SK-N-SH (cell line): ENCODE measurements around the gene BORCS5. TPM values are rescaled to one million over a fixed set of nuclear protein-coding genes. Genes with fewer than 3 reads are reported as not detected.

Experiments used
- CTCF ChIA-PET: fragments of 300-600, 350-600 bp; formaldehyde crosslinking; extraction: SDS; loops from one replicate; lab custom pipeline; 2021; lab: Yijun Ruan, JAX
- POLR2A ChIA-PET: fragments of 350-600 bp; sonication (Branson Sonifier 250); formaldehyde crosslinking; extraction: SDS; loops from one replicate; lab custom pipeline; 2020; ENCODE audit warnings: antibody characterized with exemption, inconsistent platforms; lab: Yijun Ruan, JAX
- DNase-seq: peaks from one replicate; pipeline ENCODE4 v3.0.0; 2012
- H2AFZ ChIP-seq: fragments of 200-600 bp; sonication (generic); 2 replicates; pipeline ENCODE4 v1.8.1; 2016; ENCODE audit warnings: antibody characterized with exemption, mild to moderate bottlenecking, low read depth
- H3F3A ChIP-seq: fragments of 200-600 bp; sonication (generic); replicated peaks from 2 replicates; pipeline ENCODE3; 2016; ENCODE audit warnings: antibody characterized with exemption, mild to moderate bottlenecking; ENCODE audit not compliant: insufficient read depth
- H3K27ac ChIP-seq, 2 experiments: fragments of 200-500 bp in 1 of 2; fragments of 200-600 bp in 1 of 2; sonication (Bioruptor generic) in 1 of 2; sonication (generic), shearing (Covaris generic) in 1 of 2; 2 replicates each; pipeline versions ENCODE4 v1.5.1 to v1.6.1; 2014 to 2016; ENCODE audit warnings: low read depth in 2 of 2, inconsistent platforms in 1 of 2, low read length in 1 of 2, mild to moderate bottlenecking in 1 of 2, mixed read lengths in 1 of 2
- H3K27me3 ChIP-seq: fragments of 200-600 bp; sonication (generic), shearing (Covaris generic); 2 replicates; pipeline ENCODE4 v1.6.1; 2016; ENCODE audit warnings: mixed run types; ENCODE audit not compliant: insufficient read depth
- H3K36me3 ChIP-seq, 2 experiments: fragments of 200-500 bp in 1 of 2; fragments of 200-600 bp in 1 of 2; sonication (Bioruptor generic) in 1 of 2; sonication (generic) in 1 of 2; replicated peaks in 1 of 2; 2 replicates each; pipeline versions ENCODE3 to v1.5.1; 2014 to 2016; ENCODE audit warnings: low read length in 1 of 2, mild to moderate bottlenecking in 1 of 2; ENCODE audit not compliant: insufficient read depth in 2 of 2, control insufficient read depth in 1 of 2
- H3K4me1 ChIP-seq, 2 experiments: fragments of 200-500 bp in 1 of 2; fragments of 200-600 bp in 1 of 2; sonication (Bioruptor generic) in 1 of 2; sonication (generic), shearing (Covaris generic) in 1 of 2; 2 replicates each; pipeline versions ENCODE4 v1.5.1 to v1.6.1; 2014 to 2016; ENCODE audit warnings: low read depth in 1 of 2, low read length in 1 of 2, mixed run types in 1 of 2; ENCODE audit not compliant: insufficient read depth in 2 of 2, control insufficient read depth in 1 of 2
- H3K4me2 ChIP-seq: fragments of 200-600 bp; sonication (generic), shearing (Covaris generic); 2 replicates; pipeline ENCODE4 v1.6.1; 2017; ENCODE audit warnings: mixed run types
- H3K4me3 ChIP-seq, 2 experiments: fragments of 200-500 bp in 1 of 2; fragments of 200-600 bp in 1 of 2; sonication (Bioruptor generic) in 1 of 2; sonication (generic), shearing (Covaris generic) in 1 of 2; 2 replicates each; pipeline versions ENCODE4 v1.5.1 to v1.8.1; 2014 to 2016; ENCODE audit warnings: low read depth in 2 of 2, inconsistent platforms in 1 of 2, low read length in 1 of 2, mild to moderate bottlenecking in 1 of 2, mixed read lengths in 1 of 2, moderate library complexity in 1 of 2
- H3K79me2 ChIP-seq: fragments of 200-600 bp; sonication (generic); 2 replicates; pipeline ENCODE4 v1.8.1; 2017; ENCODE audit warnings: mild to moderate bottlenecking; ENCODE audit not compliant: insufficient read depth
- H3K9ac ChIP-seq: fragments of 200-600 bp; sonication (generic); 2 replicates; pipeline ENCODE4 v1.6.1; 2017; ENCODE audit warnings: mixed run types
- H3K9me2 ChIP-seq: fragments of 200-600 bp; sonication (generic); 2 replicates; pipeline ENCODE4 v1.6.1; 2017; ENCODE audit warnings: mixed run types
- H3K9me3 ChIP-seq: fragments of 200-600 bp; sonication (generic); 2 replicates; pipeline ENCODE4 v1.6.1; 2017; ENCODE audit warnings: mixed run types, mild to moderate bottlenecking, moderate library complexity
- H4K20me1 ChIP-seq: fragments of 200-600 bp; sonication (generic); 2 replicates; pipeline ENCODE4 v1.6.1; 2017; ENCODE audit warnings: mild to moderate bottlenecking, mixed run types; ENCODE audit not compliant: insufficient read depth
- ELF1 ChIP-seq: IDR thresholded peaks from 2 replicates; pipeline ENCODE4 v1.4.0; 2012
- EP300 ChIP-seq, 2 experiments: IDR thresholded peaks; 2 replicates each; pipeline versions ENCODE4 v1.4.0 to v1.6.1; 2012; ENCODE audit warnings: borderline replicate concordance in 1 of 2, low read depth in 1 of 2, low read length in 1 of 2
- EZH2phosphoT487 ChIP-seq: fragments of 200-600 bp; sonication (generic); IDR thresholded peaks from 2 replicates; pipeline ENCODE4 v1.6.1; 2017; ENCODE audit warnings: low read depth, mixed run types, mild to moderate bottlenecking, antibody characterized with exemption, moderate library complexity, borderline replicate concordance
- FOSL2 ChIP-seq: IDR thresholded peaks from 2 replicates; pipeline ENCODE4 v1.4.0; 2012; ENCODE audit warnings: low read depth, mild to moderate bottlenecking, moderate library complexity, borderline replicate concordance
- FOXJ3 ChIP-seq: sonication (generic); formaldehyde crosslinking; IDR thresholded peaks from 2 replicates; pipeline ENCODE4 v1.5.1; 2020; ENCODE audit warnings: mild to moderate bottlenecking, missing genetic modification reagents
- GABPA ChIP-seq: IDR thresholded peaks from 2 replicates; pipeline ENCODE4 v1.4.0; 2012; ENCODE audit warnings: low read depth, mild to moderate bottlenecking
- JUND ChIP-seq: IDR thresholded peaks from 2 replicates; pipeline ENCODE4 v1.4.0; 2012
- MEF2A ChIP-seq: IDR thresholded peaks from 2 replicates; pipeline ENCODE4 v1.4.0; 2012; ENCODE audit warnings: low read depth, borderline replicate concordance
- NFIC ChIP-seq: IDR thresholded peaks from 2 replicates; pipeline ENCODE4 v1.4.0; 2012; ENCODE audit warnings: borderline replicate concordance
- NRF1 ChIP-seq: IDR thresholded peaks from 2 replicates; pipeline ENCODE4 v1.6.1; 2012; ENCODE audit warnings: low read depth, mild to moderate bottlenecking, low read length
- POLR2AphosphoS5 ChIP-seq: IDR thresholded peaks from 2 replicates; pipeline ENCODE4 v1.6.1; 2012; ENCODE audit warnings: low read depth, low read length
- RXRA ChIP-seq: IDR thresholded peaks from 2 replicates; pipeline ENCODE4 v1.4.0; 2012; ENCODE audit warnings: low read depth, mild to moderate bottlenecking, borderline replicate concordance
- TAF1 ChIP-seq: IDR thresholded peaks from 2 replicates; pipeline ENCODE4 v1.6.1; 2012; ENCODE audit warnings: low read depth, mild to moderate bottlenecking, low read length, moderate library complexity, borderline replicate concordance
- TCF12 ChIP-seq: IDR thresholded peaks from 2 replicates; pipeline ENCODE4 v1.4.0; 2012
- TEAD4 ChIP-seq: IDR thresholded peaks from 2 replicates; pipeline ENCODE4 v1.4.0; 2012; ENCODE audit warnings: mild to moderate bottlenecking, borderline replicate concordance; ENCODE audit not compliant: insufficient read depth
- YY1 ChIP-seq: IDR thresholded peaks from 2 replicates; pipeline ENCODE4 v1.4.0; 2012; ENCODE audit warnings: low read depth, mild to moderate bottlenecking
- WGBS: methylation state at CpG from one replicate; pipeline ENCODE4 v1.1.6; 2017; ENCODE audit warnings: low lambda C conversion rate; 5-methylcytosine and 5-hydroxymethylcytosine counted together
- polyA plus RNA-seq, 3 experiments: library from polyadenylated mRNA; depleted of rRNA; stranded (reverse); fragments of >200 nt; gene quantifications; 2 replicates each; pipeline ENCODE4 v1.2.3, GENCODE V29; 2012
- TF ChIP-seq, protein P1 (sequence below): IDR thresholded peaks from 2 replicates; pipeline ENCODE4 v1.4.0; 2012; ENCODE audit warnings: low read depth, borderline replicate concordance
- TF ChIP-seq, protein P2 (sequence below): fragments of 150-350 bp; IDR thresholded peaks from 2 replicates; pipeline ENCODE4 v1.6.1; 2017; ENCODE audit warnings: antibody characterized with exemption, low read length, low read depth, borderline replicate concordance
- TF ChIP-seq, protein P3 (sequence below): fragments of 150-350 bp; IDR thresholded peaks from 2 replicates; pipeline ENCODE4 v1.6.1; 2016; ENCODE audit warnings: mild to moderate bottlenecking, low read depth, low read length
- TF ChIP-seq, protein P4 (sequence below): IDR thresholded peaks from 2 replicates; pipeline ENCODE4 v1.6.1; 2012; ENCODE audit warnings: mild to moderate bottlenecking, low read depth, low read length, moderate library complexity
- TF ChIP-seq, protein P5 (sequence below): IDR thresholded peaks from 2 replicates; pipeline ENCODE4 v1.4.0; 2012; ENCODE audit warnings: low read depth, borderline replicate concordance
- TF ChIP-seq, protein P6 (sequence below): IDR thresholded peaks from 2 replicates; pipeline ENCODE4; 2012

Gene BORCS5
- polyA plus RNA-seq (2012; rRNA removed) = 13.6 and 16.3 TPM in 2 replicates
- 10.4 and 11.8 TPM in 2 replicates for polyA plus RNA-seq (2012; cell fraction: cytosol; rRNA removed)
- polyA plus RNA-seq (2012; cell fraction: nucleus; rRNA removed) = 10.6 and 13.9 TPM in 2 replicates

DNA sequence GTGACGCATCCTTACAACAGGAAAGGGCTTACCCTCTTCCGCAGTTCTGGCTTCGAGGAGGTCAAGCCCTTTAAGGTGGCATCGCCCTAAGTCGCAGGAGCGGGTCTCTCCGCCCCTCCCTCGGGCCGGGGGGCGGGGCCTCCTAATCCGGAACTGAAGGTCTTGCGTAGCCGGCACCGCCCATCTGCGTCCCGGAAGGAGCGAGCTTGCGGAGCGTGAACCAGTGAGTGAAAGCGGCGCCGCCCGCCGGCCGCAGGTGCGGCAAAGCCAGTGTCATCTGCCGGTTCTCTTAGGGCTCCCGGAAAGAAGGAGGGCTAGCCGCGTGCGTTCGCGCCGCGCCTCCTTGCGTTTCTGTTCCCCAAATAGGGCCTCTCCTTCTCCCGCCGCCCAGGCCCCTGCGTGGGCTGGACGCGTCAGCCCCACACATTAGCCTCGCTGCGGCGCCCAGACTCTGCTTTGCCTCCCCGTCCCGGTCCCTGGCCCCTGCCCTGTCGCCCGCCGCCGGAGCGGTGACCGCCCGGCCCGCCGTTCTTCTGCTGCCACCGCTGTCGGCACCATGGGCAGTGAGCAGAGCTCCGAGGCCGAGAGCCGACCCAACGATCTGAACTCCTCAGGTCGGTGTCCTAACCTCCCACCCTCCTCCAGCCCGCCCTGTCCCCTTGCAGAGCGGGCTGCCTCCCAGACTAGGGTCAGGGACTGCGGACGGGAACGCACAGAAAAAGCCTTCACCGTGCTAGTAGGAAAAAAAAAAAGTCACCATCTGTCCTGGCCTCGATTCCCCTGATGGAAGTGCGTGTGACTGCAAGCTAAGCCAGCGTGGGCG is at the start of gene BORCS5:
Gene BORCS5 (plus strand): TSS at position 183 of the 823 bp plus-strand sequence. CDS start 374 bp downstream, at position 557.
- Histone ChIP-seq H3K4me1 (peaks cover 0 to 9% of the 10 kb centered on the region in 2 experiments; a peak in 2 of 4 replicates), H3K36me3 (no peaks in the 10 kb centered on the region), H3K4me2 (peak within 1 kb of the TSS; percentile 81), H3K9me3 (no peaks in the 10 kb centered on the region), H3K4me3 (peak within 1 kb of the TSS; percentile 83 to 87), H3K79me2 (peaks cover 29% of the 10 kb centered on the region), H3K27ac (peak within 1 kb of the TSS; percentile 76 to 91), H3K9ac (peak within 1 kb of the TSS; percentile 78), H4K20me1 (no peaks in the 10 kb centered on the region), H2AFZ (peak within 1 kb of the TSS; percentile 78), H3K27me3 (no peaks in the 10 kb centered on the region), H3F3A (peaks cover 12% of the 10 kb centered on the region), H3K9me2 (no peaks in the 10 kb centered on the region)
- peak; percentile 95 for DNase-seq
- POLR2A ChIA-PET = interaction anchor here (0.5 to 2.6 kb wide), 12 partner anchors 10 to 707 kb away, joined by 3 to 14 read pairs (median 3); partner anchors contain the start of gene LRP6
- 2% methylated on average over 21 of the region's 72 CpGs for WGBS
- CTCF ChIA-PET = interaction anchor here (0.8 to 3.2 kb wide), 11 partner anchors 10 to 386 kb away, joined by 3 to 12 read pairs (median 5); no protein-coding TSS in a partner anchor
- no peak for TF ChIP-seq RXRA
- TF ChIP-seq, protein P1, sequence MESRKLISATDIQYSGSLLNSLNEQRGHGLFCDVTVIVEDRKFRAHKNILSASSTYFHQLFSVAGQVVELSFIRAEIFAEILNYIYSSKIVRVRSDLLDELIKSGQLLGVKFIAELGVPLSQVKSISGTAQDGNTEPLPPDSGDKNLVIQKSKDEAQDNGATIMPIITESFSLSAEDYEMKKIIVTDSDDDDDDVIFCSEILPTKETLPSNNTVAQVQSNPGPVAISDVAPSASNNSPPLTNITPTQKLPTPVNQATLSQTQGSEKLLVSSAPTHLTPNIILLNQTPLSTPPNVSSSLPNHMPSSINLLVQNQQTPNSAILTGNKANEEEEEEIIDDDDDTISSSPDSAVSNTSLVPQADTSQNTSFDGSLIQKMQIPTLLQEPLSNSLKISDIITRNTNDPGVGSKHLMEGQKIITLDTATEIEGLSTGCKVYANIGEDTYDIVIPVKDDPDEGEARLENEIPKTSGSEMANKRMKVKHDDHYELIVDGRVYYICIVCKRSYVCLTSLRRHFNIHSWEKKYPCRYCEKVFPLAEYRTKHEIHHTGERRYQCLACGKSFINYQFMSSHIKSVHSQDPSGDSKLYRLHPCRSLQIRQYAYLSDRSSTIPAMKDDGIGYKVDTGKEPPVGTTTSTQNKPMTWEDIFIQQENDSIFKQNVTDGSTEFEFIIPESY = no peak
- TF ChIP-seq, protein P2, sequence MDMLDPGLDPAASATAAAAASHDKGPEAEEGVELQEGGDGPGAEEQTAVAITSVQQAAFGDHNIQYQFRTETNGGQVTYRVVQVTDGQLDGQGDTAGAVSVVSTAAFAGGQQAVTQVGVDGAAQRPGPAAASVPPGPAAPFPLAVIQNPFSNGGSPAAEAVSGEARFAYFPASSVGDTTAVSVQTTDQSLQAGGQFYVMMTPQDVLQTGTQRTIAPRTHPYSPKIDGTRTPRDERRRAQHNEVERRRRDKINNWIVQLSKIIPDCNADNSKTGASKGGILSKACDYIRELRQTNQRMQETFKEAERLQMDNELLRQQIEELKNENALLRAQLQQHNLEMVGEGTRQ = no peak
- TF ChIP-seq TEAD4 = no peak
- peak; percentile 92 for TF ChIP-seq POLR2AphosphoS5
- TF ChIP-seq EZH2phosphoT487 = no peak
- no peak for TF ChIP-seq MEF2A
- 0 out of 2 replicates have a peak, but pooled peaks have one; percentile 7 for TF ChIP-seq TCF12
- no peak for TF ChIP-seq JUND
- peak; percentile 88 for TF ChIP-seq TAF1
- TF ChIP-seq, protein P3, sequence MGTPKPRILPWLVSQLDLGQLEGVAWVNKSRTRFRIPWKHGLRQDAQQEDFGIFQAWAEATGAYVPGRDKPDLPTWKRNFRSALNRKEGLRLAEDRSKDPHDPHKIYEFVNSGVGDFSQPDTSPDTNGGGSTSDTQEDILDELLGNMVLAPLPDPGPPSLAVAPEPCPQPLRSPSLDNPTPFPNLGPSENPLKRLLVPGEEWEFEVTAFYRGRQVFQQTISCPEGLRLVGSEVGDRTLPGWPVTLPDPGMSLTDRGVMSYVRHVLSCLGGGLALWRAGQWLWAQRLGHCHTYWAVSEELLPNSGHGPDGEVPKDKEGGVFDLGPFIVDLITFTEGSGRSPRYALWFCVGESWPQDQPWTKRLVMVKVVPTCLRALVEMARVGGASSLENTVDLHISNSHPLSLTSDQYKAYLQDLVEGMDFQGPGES = no peak
- peak; percentile 81 for TF ChIP-seq GABPA
- TF ChIP-seq EP300 (IDR thresholded peaks at IDR 0.05; ENCODE audit: borderline replicate concordance in 1 of 2, low read depth in 1 of 2, low read length in 1 of 2) = 0 out of 4 replicates have a peak, but pooled peaks of 1 of the 2 experiments have one; percentile 7
- no peak for TF ChIP-seq FOXJ3
- no peak for TF ChIP-seq YY1
- TF ChIP-seq NRF1 = no peak
- no peak for TF ChIP-seq FOSL2
- TF ChIP-seq, protein P4, sequence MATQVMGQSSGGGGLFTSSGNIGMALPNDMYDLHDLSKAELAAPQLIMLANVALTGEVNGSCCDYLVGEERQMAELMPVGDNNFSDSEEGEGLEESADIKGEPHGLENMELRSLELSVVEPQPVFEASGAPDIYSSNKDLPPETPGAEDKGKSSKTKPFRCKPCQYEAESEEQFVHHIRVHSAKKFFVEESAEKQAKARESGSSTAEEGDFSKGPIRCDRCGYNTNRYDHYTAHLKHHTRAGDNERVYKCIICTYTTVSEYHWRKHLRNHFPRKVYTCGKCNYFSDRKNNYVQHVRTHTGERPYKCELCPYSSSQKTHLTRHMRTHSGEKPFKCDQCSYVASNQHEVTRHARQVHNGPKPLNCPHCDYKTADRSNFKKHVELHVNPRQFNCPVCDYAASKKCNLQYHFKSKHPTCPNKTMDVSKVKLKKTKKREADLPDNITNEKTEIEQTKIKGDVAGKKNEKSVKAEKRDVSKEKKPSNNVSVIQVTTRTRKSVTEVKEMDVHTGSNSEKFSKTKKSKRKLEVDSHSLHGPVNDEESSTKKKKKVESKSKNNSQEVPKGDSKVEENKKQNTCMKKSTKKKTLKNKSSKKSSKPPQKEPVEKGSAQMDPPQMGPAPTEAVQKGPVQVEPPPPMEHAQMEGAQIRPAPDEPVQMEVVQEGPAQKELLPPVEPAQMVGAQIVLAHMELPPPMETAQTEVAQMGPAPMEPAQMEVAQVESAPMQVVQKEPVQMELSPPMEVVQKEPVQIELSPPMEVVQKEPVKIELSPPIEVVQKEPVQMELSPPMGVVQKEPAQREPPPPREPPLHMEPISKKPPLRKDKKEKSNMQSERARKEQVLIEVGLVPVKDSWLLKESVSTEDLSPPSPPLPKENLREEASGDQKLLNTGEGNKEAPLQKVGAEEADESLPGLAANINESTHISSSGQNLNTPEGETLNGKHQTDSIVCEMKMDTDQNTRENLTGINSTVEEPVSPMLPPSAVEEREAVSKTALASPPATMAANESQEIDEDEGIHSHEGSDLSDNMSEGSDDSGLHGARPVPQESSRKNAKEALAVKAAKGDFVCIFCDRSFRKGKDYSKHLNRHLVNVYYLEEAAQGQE = no peak
- peak; percentile 90 for TF ChIP-seq ELF1
- TF ChIP-seq, protein P5, sequence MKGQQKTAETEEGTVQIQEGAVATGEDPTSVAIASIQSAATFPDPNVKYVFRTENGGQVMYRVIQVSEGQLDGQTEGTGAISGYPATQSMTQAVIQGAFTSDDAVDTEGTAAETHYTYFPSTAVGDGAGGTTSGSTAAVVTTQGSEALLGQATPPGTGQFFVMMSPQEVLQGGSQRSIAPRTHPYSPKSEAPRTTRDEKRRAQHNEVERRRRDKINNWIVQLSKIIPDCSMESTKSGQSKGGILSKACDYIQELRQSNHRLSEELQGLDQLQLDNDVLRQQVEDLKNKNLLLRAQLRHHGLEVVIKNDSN = no peak
- TF ChIP-seq, protein P6, sequence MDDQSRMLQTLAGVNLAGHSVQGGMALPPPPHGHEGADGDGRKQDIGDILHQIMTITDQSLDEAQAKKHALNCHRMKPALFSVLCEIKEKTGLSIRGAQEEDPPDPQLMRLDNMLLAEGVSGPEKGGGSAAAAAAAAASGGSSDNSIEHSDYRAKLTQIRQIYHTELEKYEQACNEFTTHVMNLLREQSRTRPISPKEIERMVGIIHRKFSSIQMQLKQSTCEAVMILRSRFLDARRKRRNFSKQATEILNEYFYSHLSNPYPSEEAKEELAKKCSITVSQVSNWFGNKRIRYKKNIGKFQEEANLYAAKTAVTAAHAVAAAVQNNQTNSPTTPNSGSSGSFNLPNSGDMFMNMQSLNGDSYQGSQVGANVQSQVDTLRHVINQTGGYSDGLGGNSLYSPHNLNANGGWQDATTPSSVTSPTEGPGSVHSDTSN = no peak
- no peak for TF ChIP-seq NFIC
